ENCODE data around the gene SPATA13.
"Not testable (repeated sequence)": the region's sequence is repeated elsewhere in the genome, so short reads cannot be mapped to it uniquely, and the experiment has no call there.

SPATA13 gene

DNA sequence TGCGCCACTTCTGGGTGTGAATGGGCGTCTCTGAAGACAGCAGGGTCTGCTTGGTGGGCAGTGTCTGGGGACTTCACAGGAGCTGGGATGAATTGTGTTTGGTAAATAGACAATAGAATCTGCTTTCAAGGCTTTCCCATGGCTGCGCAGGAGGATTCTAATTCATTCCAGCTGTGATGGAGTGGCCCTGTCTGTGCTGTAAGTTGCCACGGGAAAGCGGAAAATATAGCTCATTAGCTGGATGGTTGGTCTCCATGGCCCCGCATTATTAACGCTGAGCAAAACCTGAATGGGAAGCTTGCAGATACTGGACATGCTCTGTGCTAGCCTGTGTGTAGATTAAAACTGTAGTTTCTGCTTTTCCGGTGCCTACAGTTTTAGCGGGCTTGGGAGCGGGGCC is 133.2 kb downstream of the SPATA13 start:
- Histone ChIP-seq H3K27me3 (replicated peaks; ENCODE audit: control insufficient read depth, insufficient read depth, low read length, poor library complexity, severe bottlenecking) (no peaks in the 10 kb centered on the region), H3K36me3 (ENCODE audit: control insufficient read depth, insufficient read depth, low read length) (peaks cover 93% of the 10 kb centered on the region), H3K9me3 (ENCODE audit: control insufficient read depth, low read length) (no peaks in the 10 kb centered on the region), H3K4me3 (ENCODE audit: insufficient read depth, low read depth, low read length, poor library complexity, severe bottlenecking) (no peak overlapping the region), H3K4me1 (ENCODE audit: control insufficient read depth, insufficient read depth, low read length, poor library complexity, severe bottlenecking) (no peaks in the 10 kb centered on the region), H3K27ac (ENCODE audit: insufficient read depth, low read length, poor library complexity, severe bottlenecking) (no peak overlapping the region)
- no peak for DNase-seq

DNA sequence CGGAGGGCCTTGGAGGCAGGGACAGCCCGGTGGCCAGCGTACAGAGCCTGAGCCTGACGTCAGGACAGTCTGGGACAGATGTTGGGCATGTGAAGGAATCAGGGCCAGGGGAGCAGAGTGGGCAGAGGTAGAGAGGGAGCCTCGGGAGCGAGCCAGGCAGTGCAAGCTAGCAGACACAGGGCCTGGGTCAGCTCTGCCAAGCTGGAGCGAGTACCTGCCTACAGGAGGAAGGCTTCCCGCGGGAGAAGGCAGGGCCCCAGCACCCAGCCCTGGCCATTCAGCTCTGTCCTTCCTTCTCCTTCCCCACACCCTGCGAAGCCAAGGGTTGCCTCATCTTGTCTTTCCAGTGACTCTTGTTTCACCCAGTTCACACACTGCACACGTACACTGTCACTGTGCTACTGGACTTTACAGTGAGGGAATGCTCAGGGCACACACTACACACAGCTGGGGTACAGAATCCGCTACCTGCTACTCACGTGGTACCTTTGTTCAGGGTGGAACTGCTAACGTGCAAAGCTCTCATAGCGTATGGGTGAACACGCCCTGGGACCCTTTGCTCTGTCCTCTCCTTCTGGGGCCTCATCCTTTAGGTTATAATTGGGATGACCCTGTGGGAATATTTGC is 139.1 kb downstream of the SPATA13 start:
- DNase-seq: no peak
- Histone ChIP-seq H3K27me3 (replicated peaks; ENCODE audit: control insufficient read depth, insufficient read depth, low read length, poor library complexity, severe bottlenecking) (no peaks in the 10 kb centered on the region), H3K4me1 (ENCODE audit: control insufficient read depth, insufficient read depth, low read length, poor library complexity, severe bottlenecking) (no peaks in the 10 kb centered on the region), H3K4me3 (ENCODE audit: insufficient read depth, low read depth, low read length, poor library complexity, severe bottlenecking) (no peak overlapping the region), H3K36me3 (ENCODE audit: control insufficient read depth, insufficient read depth, low read length) (peaks cover 99% of the 10 kb centered on the region), H3K27ac (ENCODE audit: insufficient read depth, low read length, poor library complexity, severe bottlenecking) (no peak overlapping the region), H3K9me3 (ENCODE audit: control insufficient read depth, low read length) (no peaks in the 10 kb centered on the region)

GRCh38 chr13:24301434-24301833 is 140.9 kb downstream of the SPATA13 start:
- Histone ChIP-seq H3K9me3 (ENCODE audit: control insufficient read depth, low read length) (no peaks in the 10 kb centered on the region), H3K27ac (ENCODE audit: insufficient read depth, low read length, poor library complexity, severe bottlenecking) (no peak overlapping the region), H3K4me3 (ENCODE audit: insufficient read depth, low read depth, low read length, poor library complexity, severe bottlenecking) (no peak overlapping the region), H3K36me3 (ENCODE audit: control insufficient read depth, insufficient read depth, low read length) (peaks cover 98% of the 10 kb centered on the region), H3K27me3 (replicated peaks; ENCODE audit: control insufficient read depth, insufficient read depth, low read length, poor library complexity, severe bottlenecking) (no peaks in the 10 kb centered on the region), H3K4me1 (ENCODE audit: control insufficient read depth, insufficient read depth, low read length, poor library complexity, severe bottlenecking) (no peaks in the 10 kb centered on the region)
- DNase-seq: no peak

DNA sequence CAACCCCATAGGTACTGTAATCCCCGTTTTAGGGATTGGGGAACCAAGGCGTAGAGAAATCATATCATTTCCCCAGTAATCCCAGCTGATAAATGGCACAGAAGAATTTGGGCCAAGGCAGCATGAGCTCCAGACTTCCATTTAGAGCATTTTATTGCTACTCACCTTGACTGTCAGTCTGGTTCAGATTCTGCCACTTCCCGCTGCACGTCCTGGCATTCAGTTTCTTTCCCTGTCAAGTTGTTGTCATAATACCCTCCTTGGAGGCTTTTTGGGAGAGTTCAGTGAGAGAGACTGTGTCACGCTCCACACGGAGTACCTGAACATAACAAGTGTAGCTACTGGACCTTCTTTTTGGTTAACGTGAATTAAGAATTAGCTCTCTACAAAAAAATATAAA is 141.4 kb downstream of the SPATA13 start:
- H3K27me3 ChIP-seq (replicated peaks; ENCODE audit: control insufficient read depth, insufficient read depth, low read length, poor library complexity, severe bottlenecking): no peaks in the 10 kb centered on the region
- no peaks in the 10 kb centered on the region for H3K4me1 ChIP-seq (ENCODE audit: control insufficient read depth, insufficient read depth, low read length, poor library complexity, severe bottlenecking)
- H3K27ac ChIP-seq (ENCODE audit: insufficient read depth, low read length, poor library complexity, severe bottlenecking): no peak overlapping the region
- DNase-seq: no peak
- peaks cover 93% of the 10 kb centered on the region for H3K36me3 ChIP-seq (ENCODE audit: control insufficient read depth, insufficient read depth, low read length)
- H3K4me3 ChIP-seq (ENCODE audit: insufficient read depth, low read depth, low read length, poor library complexity, severe bottlenecking): no peak overlapping the region
- no peaks in the 10 kb centered on the region for H3K9me3 ChIP-seq (ENCODE audit: control insufficient read depth, low read length)

DNA sequence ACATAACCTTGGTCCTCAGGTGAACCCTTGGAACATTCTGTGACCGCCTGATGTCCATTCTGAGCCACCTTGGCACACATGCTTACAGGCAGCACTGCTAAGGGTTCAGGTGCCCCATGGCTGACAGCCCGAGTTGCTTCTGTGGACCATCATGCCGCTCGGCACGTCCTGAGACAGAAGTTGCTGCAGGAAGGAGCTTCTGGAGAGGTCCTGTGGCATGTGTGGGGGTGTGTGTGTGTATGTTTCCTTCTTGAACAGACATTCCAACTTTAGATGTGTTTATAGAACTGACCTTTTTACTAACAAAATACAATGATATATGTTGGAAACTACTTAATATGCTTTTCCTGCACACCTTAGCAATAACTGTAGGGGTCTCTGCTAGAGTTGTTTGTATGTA is 144.1 kb downstream of the SPATA13 start:
- H3K4me1 ChIP-seq (ENCODE audit: control insufficient read depth, insufficient read depth, low read length, poor library complexity, severe bottlenecking): no peaks in the 10 kb centered on the region
- no peak for DNase-seq
- H3K9me3 ChIP-seq (ENCODE audit: control insufficient read depth, low read length): no peaks in the 10 kb centered on the region
- H3K27me3 ChIP-seq (replicated peaks; ENCODE audit: control insufficient read depth, insufficient read depth, low read length, poor library complexity, severe bottlenecking): no peaks in the 10 kb centered on the region
- no peak overlapping the region for H3K4me3 ChIP-seq (ENCODE audit: insufficient read depth, low read depth, low read length, poor library complexity, severe bottlenecking)
- peaks cover 66% of the 10 kb centered on the region for H3K36me3 ChIP-seq (ENCODE audit: control insufficient read depth, insufficient read depth, low read length)
- H3K27ac ChIP-seq (ENCODE audit: insufficient read depth, low read length, poor library complexity, severe bottlenecking): no peak overlapping the region

DNA sequence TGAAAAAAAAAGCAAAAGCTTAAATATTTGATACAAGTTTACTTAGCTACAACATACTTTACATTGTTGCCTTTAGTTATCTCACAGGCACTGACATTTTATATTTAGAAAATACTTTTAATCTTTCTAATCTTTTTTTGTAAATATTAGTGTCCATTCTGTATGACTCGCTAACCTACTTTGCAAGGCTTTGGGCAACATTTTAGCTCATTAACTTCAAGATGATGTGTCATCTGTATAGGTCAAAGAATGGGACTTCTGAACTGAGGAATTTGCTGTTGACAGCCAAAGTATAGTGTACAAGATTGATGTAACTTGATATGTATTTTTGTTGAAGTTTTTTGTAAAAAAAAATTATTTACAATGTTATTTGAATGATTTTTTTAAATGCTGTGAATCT is 146.1 kb downstream of the SPATA13 start:
- Histone ChIP-seq H3K36me3 (ENCODE audit: control insufficient read depth, insufficient read depth, low read length) (peaks cover 46% of the 10 kb centered on the region), H3K27ac (ENCODE audit: insufficient read depth, low read length, poor library complexity, severe bottlenecking) (no peak overlapping the region), H3K4me3 (ENCODE audit: insufficient read depth, low read depth, low read length, poor library complexity, severe bottlenecking) (no peak overlapping the region), H3K27me3 (replicated peaks; ENCODE audit: control insufficient read depth, insufficient read depth, low read length, poor library complexity, severe bottlenecking) (no peaks in the 10 kb centered on the region), H3K9me3 (ENCODE audit: control insufficient read depth, low read length) (no peaks in the 10 kb centered on the region), H3K4me1 (ENCODE audit: control insufficient read depth, insufficient read depth, low read length, poor library complexity, severe bottlenecking) (no peaks in the 10 kb centered on the region)
- no peak for DNase-seq

DNA sequence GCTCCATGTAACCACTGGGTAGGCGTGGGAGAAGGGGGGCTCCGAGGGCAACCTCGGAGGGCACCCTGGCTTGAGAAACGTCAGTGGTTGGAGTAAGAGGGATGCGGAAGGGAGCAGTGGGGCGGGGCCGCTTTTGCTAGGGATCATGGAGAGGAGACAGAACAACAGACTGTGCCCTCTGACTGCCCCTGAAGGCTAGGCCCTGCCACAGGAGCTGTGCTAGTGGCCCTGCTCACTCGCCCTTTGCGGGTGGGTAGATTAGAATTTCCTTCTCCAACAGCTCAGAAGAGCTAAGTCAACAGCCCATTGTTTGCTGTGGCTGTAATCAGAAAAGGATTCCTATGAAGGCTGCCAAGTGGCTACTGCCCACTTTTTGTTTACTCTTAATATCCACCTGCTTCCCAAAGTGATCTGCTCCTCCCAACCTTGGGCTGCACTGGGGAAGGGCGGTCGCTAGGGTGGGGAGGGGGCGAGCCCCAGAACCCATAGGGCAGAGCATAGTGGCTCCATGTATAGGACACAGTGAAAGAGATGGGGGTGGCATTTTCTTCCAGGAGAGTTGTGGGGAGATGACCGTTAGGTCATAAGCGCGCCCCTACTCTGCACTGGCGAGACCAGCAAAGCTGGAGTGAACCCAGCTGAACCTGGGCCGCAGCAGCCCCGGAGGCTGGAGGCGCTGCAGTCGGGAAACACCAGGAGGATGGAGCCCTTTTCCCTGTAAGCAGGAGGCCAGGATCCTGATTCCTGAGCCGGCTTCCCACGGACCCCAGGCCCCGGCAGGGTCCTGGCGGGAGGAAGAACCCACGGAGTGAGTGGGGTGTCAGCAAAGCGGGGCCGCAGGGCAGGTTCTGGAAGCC is 146.9 kb downstream of the SPATA13 start:
- no peak for DNase-seq
- no peaks in the 10 kb centered on the region for H3K4me1 ChIP-seq (ENCODE audit: control insufficient read depth, insufficient read depth, low read length, poor library complexity, severe bottlenecking)
- no peak overlapping the region for H3K4me3 ChIP-seq (ENCODE audit: insufficient read depth, low read depth, low read length, poor library complexity, severe bottlenecking)

GRCh38 chr13:24308068-24308445 is 147.5 kb downstream of the SPATA13 start:
- Histone ChIP-seq H3K27me3 (replicated peaks; ENCODE audit: control insufficient read depth, insufficient read depth, low read length, poor library complexity, severe bottlenecking) (no peaks in the 10 kb centered on the region), H3K9me3 (ENCODE audit: control insufficient read depth, low read length) (no peaks in the 10 kb centered on the region), H3K4me1 (ENCODE audit: control insufficient read depth, insufficient read depth, low read length, poor library complexity, severe bottlenecking) (no peaks in the 10 kb centered on the region), H3K36me3 (ENCODE audit: control insufficient read depth, insufficient read depth, low read length) (peaks cover 33% of the 10 kb centered on the region), H3K4me3 (ENCODE audit: insufficient read depth, low read depth, low read length, poor library complexity, severe bottlenecking) (no peak overlapping the region), H3K27ac (ENCODE audit: insufficient read depth, low read length, poor library complexity, severe bottlenecking) (no peak overlapping the region)
- DNase-seq: no peak

More for the DNA sequence above, 146.9 kb downstream of the SPATA13 start:
- peaks cover 39% of the 10 kb centered on the region for H3K36me3 ChIP-seq (ENCODE audit: control insufficient read depth, insufficient read depth, low read length)
- no peaks in the 10 kb centered on the region for H3K9me3 ChIP-seq (ENCODE audit: control insufficient read depth, low read length)
- no peaks in the 10 kb centered on the region for H3K27me3 ChIP-seq (replicated peaks; ENCODE audit: control insufficient read depth, insufficient read depth, low read length, poor library complexity, severe bottlenecking)
- H3K27ac ChIP-seq (ENCODE audit: insufficient read depth, low read length, poor library complexity, severe bottlenecking): no peak overlapping the region

- peaks cover 28% of the 10 kb centered on the region for H3K36me3 ChIP-seq (ENCODE audit: control insufficient read depth, insufficient read depth, low read length)
- no peaks in the 10 kb centered on the region for H3K27me3 ChIP-seq (replicated peaks; ENCODE audit: control insufficient read depth, insufficient read depth, low read length, poor library complexity, severe bottlenecking)
- no peaks in the 10 kb centered on the region for H3K9me3 ChIP-seq (ENCODE audit: control insufficient read depth, low read length)
- no peak overlapping the region for H3K27ac ChIP-seq (ENCODE audit: insufficient read depth, low read length, poor library complexity, severe bottlenecking)
- no peaks in the 10 kb centered on the region for H3K4me1 ChIP-seq (ENCODE audit: control insufficient read depth, insufficient read depth, low read length, poor library complexity, severe bottlenecking)
- H3K4me3 ChIP-seq (ENCODE audit: insufficient read depth, low read depth, low read length, poor library complexity, severe bottlenecking): no peak overlapping the region
- DNase-seq: no peak
Measured at GRCh38 chr13:24308488-24309020, 148.0 kb downstream of the SPATA13 start.

GRCh38 chr13:24309300-24309699 is 148.8 kb downstream of the SPATA13 start, which contains the start of gene C1QTNF9:
Gene C1QTNF9, plus strand, starts transcription at chr13:24309580. Its CDS starts 6,424 bp downstream, at chr13:24316004.
- DNase-seq; H3K9me3 ChIP-seq (ENCODE audit: control insufficient read depth, low read length); H3K4me3 ChIP-seq (ENCODE audit: insufficient read depth, low read depth, low read length, poor library complexity, severe bottlenecking); H3K27ac ChIP-seq (ENCODE audit: insufficient read depth, low read length, poor library complexity, severe bottlenecking); H3K4me1 ChIP-seq (ENCODE audit: control insufficient read depth, insufficient read depth, low read length, poor library complexity, severe bottlenecking); H3K27me3 ChIP-seq (replicated peaks; ENCODE audit: control insufficient read depth, insufficient read depth, low read length, poor library complexity, severe bottlenecking): not testable (repeated sequence)
- peaks cover 20% of the 10 kb centered on the region for H3K36me3 ChIP-seq (ENCODE audit: control insufficient read depth, insufficient read depth, low read length)
